Esophagus muscularis mucosa (tissue), 4 donors: ENCODE data around the gene GDF10. TPM values are rescaled to one million over a fixed set of nuclear protein-coding genes. Genes with fewer than 3 reads are reported as not detected.

Source experiments
- DNase-seq: peaks from one replicate; pipeline ENCODE4 v3.0.0-alpha.2; 2017; ENCODE audit errors: extremely low spot score
- H3K27ac ChIP-seq, 4 donors: fragments of 200-600 bp; sonication (generic); replicated peaks in 1 of 4; 1 replicate in 3 of 4; 2 replicates in 1 of 4; pipeline ENCODE4 v1.5.1; 2016 to 2019; ENCODE audit warnings: mild to moderate bottlenecking in 1 of 4
- H3K27me3 ChIP-seq, 4 donors: fragments of 200-600 bp; sonication (generic); one replicate each; pipeline versions ENCODE4 v1.5.1 to v1.6.0; 2016 to 2019
- H3K36me3 ChIP-seq, 4 donors: fragments of 200-600 bp; sonication (generic); one replicate each; pipeline ENCODE4 v1.5.1; 2016 to 2019
- H3K4me1 ChIP-seq, 4 donors: fragments of 200-600 bp; sonication (generic); one replicate each; pipeline ENCODE4 v1.5.1; 2016 to 2019
- H3K4me3 ChIP-seq, 4 donors: fragments of 200-600 bp; sonication (generic); 1 replicate in 2 of 4; 2 replicates in 2 of 4; pipeline ENCODE4 v1.5.1; 2016 to 2019; ENCODE audit warnings: mild to moderate bottlenecking in 4 of 4, moderate library complexity in 1 of 4
- H3K9me3 ChIP-seq, 4 donors: fragments of 200-600 bp; sonication (generic); 1 replicate in 3 of 4; 2 replicates in 1 of 4; pipeline ENCODE4 v1.5.1; 2016 to 2019
- EP300 ChIP-seq: sonication (generic); formaldehyde crosslinking; IDR thresholded peaks from one replicate; pipeline ENCODE4 v1.6.1; 2017; ENCODE audit warnings: antibody characterized with exemption
- POLR2A ChIP-seq: fragments of 450-650 bp; IDR thresholded peaks from one replicate; pipeline ENCODE4 v1.6.1; 2017; ENCODE audit warnings: antibody characterized with exemption, moderate library complexity, mild to moderate bottlenecking, low read depth
- POLR2AphosphoS5 ChIP-seq, 2 donors: sonication (generic); formaldehyde crosslinking; IDR thresholded peaks; one replicate each; pipeline ENCODE4 v1.6.1; 2017; ENCODE audit warnings: antibody characterized with exemption in 2 of 2
- WGBS: methylation state at CpG from one replicate; pipeline ENCODE4 v1.1.5; 2018; 5-methylcytosine and 5-hydroxymethylcytosine counted together
- intact Hi-C: fragments of 100-400 bp; cut with DNase I; formaldehyde crosslinking; loops from one replicate; pipeline ENCODE4 v1.15.1; 2023
- total RNA-seq, 4 donors: library from RNA; depleted of rRNA; stranded (reverse); fragments of >200 nt; gene quantifications; one replicate each; pipeline versions ENCODE4 v1.1.0 to v1.2.1, GENCODE V29; 2016
- TF ChIP-seq, protein P1 (sequence below), 3 experiments: fragments of 200-600 bp in 2 of 3; fragments of 450-650 bp in 1 of 3; sonication (generic) in 2 of 3; IDR thresholded peaks; one replicate each; pipeline ENCODE4 v1.5.1; 2017 to 2019; ENCODE audit warnings: antibody characterized with exemption in 3 of 3, mild to moderate bottlenecking in 2 of 3, moderate library complexity in 1 of 3

GDF10 gene
- total RNA-seq, 4 donors from 2014 or later: 5.6 to 33.3 (median 29.5) TPM

DNA sequence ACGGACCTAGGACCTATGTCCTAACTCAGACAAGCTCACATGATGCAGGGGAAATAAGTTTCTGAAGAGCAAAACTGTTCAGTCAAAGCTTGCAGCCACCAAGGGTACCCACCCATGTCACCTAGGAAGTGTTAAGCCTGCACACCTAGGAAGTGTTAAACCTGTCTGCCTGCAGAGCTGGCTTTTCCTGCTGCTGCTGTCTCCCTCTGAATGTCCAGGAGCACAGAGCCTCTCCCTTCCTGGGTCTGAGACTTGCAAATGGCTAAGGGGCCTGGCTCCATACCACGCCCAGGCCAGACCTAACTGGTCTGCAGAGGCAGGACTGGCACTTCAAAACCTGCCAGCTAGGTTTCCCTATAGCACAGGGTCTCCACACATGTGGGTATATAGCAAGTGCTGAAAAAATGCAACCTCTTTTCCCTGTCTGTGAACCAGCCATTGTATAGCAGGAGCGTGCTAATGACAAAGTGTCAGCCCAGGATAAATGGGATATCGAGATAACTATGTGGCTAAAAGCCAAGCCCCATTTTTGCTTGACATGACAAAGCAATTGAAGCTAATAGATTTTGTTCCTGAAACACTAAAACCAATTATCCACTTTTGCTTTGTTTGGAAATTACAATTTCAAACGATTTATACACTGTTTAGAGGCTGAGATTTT lies 23.8 kb downstream of the GDF10 start:
- Histone ChIP-seq H3K4me1 (no peaks in the 10 kb centered on the region), H3K4me3 (no peak overlapping the region), H3K27ac (no peak overlapping the region), H3K9me3 (no peaks in the 10 kb centered on the region), H3K27me3 (peaks cover 0 to 20% (median 0%) of the 10 kb centered on the region in 4 donors), H3K36me3 (no peaks in the 10 kb centered on the region)
- WGBS: 70% methylated on average over 5 of the region's 5 CpGs
- TF ChIP-seq POLR2A: no peak
- TF ChIP-seq, protein P1, sequence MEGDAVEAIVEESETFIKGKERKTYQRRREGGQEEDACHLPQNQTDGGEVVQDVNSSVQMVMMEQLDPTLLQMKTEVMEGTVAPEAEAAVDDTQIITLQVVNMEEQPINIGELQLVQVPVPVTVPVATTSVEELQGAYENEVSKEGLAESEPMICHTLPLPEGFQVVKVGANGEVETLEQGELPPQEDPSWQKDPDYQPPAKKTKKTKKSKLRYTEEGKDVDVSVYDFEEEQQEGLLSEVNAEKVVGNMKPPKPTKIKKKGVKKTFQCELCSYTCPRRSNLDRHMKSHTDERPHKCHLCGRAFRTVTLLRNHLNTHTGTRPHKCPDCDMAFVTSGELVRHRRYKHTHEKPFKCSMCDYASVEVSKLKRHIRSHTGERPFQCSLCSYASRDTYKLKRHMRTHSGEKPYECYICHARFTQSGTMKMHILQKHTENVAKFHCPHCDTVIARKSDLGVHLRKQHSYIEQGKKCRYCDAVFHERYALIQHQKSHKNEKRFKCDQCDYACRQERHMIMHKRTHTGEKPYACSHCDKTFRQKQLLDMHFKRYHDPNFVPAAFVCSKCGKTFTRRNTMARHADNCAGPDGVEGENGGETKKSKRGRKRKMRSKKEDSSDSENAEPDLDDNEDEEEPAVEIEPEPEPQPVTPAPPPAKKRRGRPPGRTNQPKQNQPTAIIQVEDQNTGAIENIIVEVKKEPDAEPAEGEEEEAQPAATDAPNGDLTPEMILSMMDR (IDR thresholded peaks at IDR 0.05): no peak
- no peak for TF ChIP-seq EP300
- TF ChIP-seq POLR2AphosphoS5 (IDR thresholded peaks at IDR 0.05): no peak
- intact Hi-C loops: no loop called here
- DNase-seq: no peak

DNA sequence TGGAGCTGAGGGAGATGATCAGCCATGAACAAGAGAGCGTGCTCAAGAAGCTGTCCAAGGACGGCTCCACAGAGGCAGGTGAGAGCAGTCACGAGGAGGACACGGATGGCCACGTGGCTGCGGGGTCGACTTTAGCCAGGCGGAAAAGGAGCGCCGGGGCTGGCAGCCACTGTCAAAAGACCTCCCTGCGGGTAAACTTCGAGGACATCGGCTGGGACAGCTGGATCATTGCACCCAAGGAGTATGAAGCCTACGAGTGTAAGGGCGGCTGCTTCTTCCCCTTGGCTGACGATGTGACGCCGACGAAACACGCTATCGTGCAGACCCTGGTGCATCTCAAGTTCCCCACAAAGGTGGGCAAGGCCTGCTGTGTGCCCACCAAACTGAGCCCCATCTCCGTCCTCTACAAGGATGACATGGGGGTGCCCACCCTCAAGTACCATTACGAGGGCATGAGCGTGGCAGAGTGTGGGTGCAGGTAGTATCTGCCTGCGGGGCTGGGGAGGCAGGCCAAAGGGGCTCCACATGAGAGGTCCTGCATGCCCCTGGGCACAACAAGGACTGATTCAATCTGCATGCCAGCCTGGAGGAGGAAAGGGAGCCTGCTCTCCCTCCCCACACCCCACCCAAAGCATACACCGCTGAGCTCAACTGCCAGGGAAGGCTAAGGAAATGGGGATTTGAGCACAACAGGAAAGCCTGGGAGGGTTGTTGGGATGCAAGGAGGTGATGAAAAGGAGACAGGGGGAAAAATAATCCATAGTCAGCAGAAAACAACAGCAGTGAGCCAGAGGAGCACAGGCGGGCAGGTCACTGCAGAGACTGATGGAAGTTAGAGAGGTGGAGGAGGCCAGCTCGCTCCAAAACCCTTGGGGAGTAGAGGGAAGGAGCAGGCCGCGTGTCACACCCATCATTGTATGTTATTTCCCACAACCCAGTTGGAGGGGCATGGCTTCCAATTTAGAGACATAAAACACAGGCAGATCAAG lies 25.6 kb downstream of the GDF10 start:
- peaks cover 0 to 20% (median 0%) of the 10 kb centered on the region in 4 donors for H3K27me3 ChIP-seq
- H3K4me3 ChIP-seq: no peak overlapping the region
- intact Hi-C loops: no loop called here
- DNase-seq: no peak
- no peak overlapping the region for H3K27ac ChIP-seq
- TF ChIP-seq EP300 (no peak), POLR2AphosphoS5 (IDR thresholded peaks at IDR 0.05) (no peak), POLR2A (no peak)
- TF ChIP-seq, protein P1 (IDR thresholded peaks at IDR 0.05): no peak
- H3K36me3 ChIP-seq: no peaks in the 10 kb centered on the region
- H3K9me3 ChIP-seq: no peaks in the 10 kb centered on the region
- 92% methylated on average over 30 of the region's 30 CpGs for WGBS
- H3K4me1 ChIP-seq: no peaks in the 10 kb centered on the region

DNA sequence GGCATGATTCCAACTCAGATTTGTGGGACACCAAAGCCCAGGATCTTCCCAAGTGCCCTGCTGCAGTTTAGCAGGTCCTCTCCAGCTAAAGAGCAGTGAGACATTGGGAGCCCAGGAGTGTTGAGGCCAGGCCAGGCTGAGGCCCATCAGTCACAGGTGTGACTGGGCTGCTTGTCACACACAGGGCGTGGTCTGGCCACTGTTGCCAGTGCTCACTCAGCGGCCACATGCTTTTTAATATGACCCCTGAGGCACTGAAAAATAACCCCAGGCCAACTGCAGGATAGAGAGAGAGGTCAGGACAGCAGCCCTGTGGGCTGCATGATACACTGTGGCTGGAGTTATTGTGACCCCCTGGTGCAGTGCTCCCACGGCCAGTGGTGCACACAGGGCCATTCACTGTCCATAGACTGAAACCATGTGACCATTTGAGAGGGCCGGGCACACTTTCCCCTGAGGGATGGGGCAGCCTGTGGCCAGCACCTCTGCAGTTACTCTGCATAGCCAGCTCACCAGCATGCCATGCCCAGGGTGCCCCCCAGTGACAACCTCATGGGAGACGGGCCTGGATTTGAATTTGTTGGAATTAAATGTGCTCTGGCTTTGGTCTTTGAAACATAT lies 26.4 kb downstream of the GDF10 start:
- no peak overlapping the region for H3K27ac ChIP-seq
- H3K9me3 ChIP-seq: no peaks in the 10 kb centered on the region
- no peaks in the 10 kb centered on the region for H3K36me3 ChIP-seq
- no peak for TF ChIP-seq POLR2AphosphoS5 (IDR thresholded peaks at IDR 0.05)
- no peak overlapping the region for H3K4me3 ChIP-seq
- DNase-seq: no peak
- WGBS: 63% methylated on average over 1 of the region's 5 CpGs
- no peaks in the 10 kb centered on the region for H3K4me1 ChIP-seq
- peaks cover 0 to 20% (median 0%) of the 10 kb centered on the region in 4 donors for H3K27me3 ChIP-seq
- intact Hi-C loops: no loop called here

DNA sequence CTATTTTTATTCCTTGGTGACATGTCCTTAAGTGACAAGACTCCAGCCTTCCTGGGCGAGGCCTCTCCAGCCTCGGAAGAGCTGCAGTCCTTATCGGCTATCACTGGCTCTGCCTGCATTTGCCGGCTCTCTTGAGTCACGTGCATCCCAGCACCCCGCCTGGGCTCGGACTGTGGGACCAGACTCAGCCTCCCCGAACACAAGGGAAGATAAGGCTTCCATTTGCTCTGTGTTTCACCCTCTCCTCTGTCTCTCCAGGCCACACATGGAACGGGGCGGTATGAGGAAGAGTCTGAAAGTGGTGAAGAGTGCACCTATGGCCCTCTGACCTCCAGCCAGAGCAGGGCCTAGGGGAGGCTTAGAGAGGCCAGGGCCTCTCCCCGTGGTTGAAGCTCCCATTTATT lies 26.9 kb downstream of the GDF10 start:
- Histone ChIP-seq H3K27me3 (peaks cover 0 to 15% (median 0%) of the 10 kb centered on the region in 4 donors), H3K4me3 (no peak overlapping the region), H3K36me3 (no peaks in the 10 kb centered on the region), H3K4me1 (no peaks in the 10 kb centered on the region), H3K9me3 (no peaks in the 10 kb centered on the region), H3K27ac (no peak overlapping the region)
- intact Hi-C loops: no loop called here
- WGBS: 82% methylated on average over 11 of the region's 11 CpGs
- TF ChIP-seq, protein P1 (IDR thresholded peaks at IDR 0.05): no peak
- TF ChIP-seq POLR2A (no peak), POLR2AphosphoS5 (IDR thresholded peaks at IDR 0.05) (no peak), EP300 (no peak)
- no peak for DNase-seq

DNA sequence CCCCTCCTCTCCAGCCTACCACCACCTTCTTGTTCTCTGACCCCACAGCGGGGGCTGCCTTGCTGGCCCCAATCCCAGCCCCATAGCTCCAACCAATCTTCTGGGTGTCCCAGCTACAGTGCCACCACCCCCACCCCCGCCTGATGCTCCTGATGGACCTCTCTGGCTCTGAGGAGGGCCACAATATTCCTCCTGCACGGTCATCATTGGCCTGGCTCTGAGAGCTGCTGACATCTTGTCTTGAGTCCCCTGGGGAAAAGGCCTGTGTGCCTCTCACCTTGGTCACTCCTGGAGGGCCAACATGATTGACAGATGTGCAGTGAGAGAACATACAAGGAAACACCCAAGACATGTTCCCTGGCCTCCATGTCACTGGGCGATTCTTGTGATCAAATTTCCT lies 29.9 kb downstream of the GDF10 start:
- peaks cover 0 to 6% (median 0%) of the 10 kb centered on the region in 4 donors for H3K27me3 ChIP-seq
- WGBS: 80% methylated on average over 4 of the region's 4 CpGs
- H3K4me3 ChIP-seq: no peak overlapping the region
- no peaks in the 10 kb centered on the region for H3K9me3 ChIP-seq
- TF ChIP-seq POLR2A: no peak
- TF ChIP-seq POLR2AphosphoS5 (IDR thresholded peaks at IDR 0.05): no peak
- TF ChIP-seq, protein P1 (IDR thresholded peaks at IDR 0.05): no peak
- no peak for TF ChIP-seq EP300
- H3K36me3 ChIP-seq: no peaks in the 10 kb centered on the region
- H3K27ac ChIP-seq: no peak overlapping the region
- DNase-seq: no peak
- H3K4me1 ChIP-seq: no peaks in the 10 kb centered on the region
- intact Hi-C loops: no loop called here
